HG03575 (cell line): Measurements from ENCODE around the gene KIFAP3.
A peak's percentile ranks its signal among the peaks of the same experiment; 100 is the strongest.

Experiments
- ATAC-seq: cut with Tn5 transposase; IDR thresholded peaks from one replicate; pipeline ENCODE4 v1.9.1; 2021; ENCODE audit not compliant: unreplicated experiment, insufficient number of reproducible peaks, low FRiP score; ENCODE audit errors: extremely low read depth

KIFAP3 gene

DNA sequence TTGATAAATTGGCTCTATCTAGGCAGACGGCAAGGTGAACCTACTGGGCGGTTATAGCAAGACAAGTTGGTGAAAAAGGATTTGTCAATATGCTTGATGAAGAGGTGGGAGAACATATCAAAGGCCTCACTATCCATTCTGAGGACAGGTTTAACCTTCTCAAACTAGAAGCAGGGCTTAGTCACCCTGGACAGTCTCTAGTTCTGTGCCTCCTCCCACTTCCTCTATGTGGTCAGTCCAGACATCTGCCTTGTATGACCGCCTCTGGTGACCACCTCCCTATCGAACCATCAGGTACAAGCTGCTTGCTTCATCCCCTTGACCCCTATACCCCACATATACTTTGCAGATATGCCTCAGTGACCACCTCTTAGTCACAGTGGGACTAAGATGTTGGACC, 178.5 kb downstream of the KIFAP3 start:
- ATAC-seq = no peak

GRCh38 chr1:169894424-169895145, 179.9 kb downstream of the KIFAP3 start:
- ATAC-seq = no peak

DNA sequence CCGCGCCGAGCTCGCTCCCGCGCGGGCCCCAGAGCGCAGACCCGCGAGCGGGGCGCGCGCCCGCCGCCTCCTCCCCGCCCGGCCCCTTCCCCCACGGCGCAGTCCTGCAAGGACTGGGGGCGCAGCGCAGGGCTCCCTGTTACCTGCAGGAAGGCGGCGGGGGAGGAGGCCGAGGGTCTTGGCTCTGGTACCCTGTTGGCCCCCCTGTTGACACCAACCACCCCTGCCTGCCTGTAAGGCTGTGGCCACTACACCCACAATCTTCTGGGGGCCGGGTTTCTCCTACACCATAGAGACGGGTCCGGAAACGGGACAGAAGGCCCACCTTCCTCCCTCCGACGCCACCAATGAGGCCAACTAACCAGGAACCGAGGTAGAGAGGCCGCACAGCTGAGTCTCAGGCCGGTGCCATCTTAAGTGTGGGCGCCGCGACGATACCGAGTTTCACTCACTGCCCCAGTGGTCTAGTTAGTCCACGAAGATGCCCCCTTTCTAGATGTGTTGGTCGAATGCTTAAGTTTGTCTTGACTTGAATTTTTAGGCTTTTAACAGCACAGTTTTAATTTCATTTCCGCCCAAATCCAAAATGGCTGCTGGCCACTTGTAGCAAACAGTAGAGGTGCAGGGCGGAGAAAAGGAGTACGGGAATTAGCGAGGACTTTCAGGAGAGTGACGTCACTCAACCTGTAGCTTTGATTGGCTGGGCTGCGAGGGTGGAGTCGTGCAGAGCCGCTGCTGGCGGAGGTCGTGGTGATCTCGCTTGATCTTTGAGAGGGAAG, 180.7 kb downstream of the KIFAP3 start, which contains the start of gene SCYL3:
TSS of gene SCYL3 (minus strand) at position 252 of the 779 bp plus-strand sequence. CDS start 5,056 bp downstream, outside the sequence.
- peak; percentile 66 for ATAC-seq

GRCh38 chr1:169892927-169893644, 181.4 kb downstream of the KIFAP3 start:
- ATAC-seq = peak; percentile 14

DNA sequence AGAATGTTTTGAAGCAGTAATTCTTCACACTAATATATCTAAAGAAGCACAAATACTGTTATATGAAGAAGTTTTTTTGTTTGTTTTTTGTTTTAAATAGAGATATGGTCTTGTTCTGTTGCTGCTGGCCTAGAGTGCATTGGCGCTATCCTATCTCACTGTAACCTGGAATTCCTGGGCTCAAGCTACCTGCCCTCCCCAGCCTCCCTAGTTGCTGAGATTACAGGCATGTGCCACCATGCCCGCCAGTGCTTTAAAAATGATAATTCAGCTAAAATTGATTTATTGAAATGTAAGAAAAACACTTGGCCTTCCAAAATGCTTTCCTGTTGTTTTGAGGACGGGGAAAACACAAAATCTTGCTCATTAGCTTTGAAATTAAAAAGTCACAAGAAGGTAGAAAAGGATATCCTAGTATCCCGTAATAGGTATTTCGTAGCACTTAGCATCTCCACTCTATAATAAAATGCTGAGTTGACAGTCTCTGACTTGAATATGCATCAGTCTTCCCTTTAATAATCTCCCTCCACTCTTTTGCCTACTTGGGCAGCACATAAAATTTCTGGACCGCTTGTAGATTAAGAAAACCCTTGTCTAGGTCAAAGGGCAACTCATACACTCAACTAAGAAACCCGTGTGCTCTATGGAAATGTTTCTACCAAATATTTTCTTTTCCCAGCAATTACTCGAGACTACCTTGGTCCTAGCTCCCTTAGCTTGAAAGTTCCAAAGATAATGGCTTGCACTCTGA, 182.1 kb downstream of the KIFAP3 start:
- no peak for ATAC-seq

- no peak for ATAC-seq
Observed at GRCh38 chr1:169891539-169891885, 183.0 kb downstream of the KIFAP3 start.

DNA sequence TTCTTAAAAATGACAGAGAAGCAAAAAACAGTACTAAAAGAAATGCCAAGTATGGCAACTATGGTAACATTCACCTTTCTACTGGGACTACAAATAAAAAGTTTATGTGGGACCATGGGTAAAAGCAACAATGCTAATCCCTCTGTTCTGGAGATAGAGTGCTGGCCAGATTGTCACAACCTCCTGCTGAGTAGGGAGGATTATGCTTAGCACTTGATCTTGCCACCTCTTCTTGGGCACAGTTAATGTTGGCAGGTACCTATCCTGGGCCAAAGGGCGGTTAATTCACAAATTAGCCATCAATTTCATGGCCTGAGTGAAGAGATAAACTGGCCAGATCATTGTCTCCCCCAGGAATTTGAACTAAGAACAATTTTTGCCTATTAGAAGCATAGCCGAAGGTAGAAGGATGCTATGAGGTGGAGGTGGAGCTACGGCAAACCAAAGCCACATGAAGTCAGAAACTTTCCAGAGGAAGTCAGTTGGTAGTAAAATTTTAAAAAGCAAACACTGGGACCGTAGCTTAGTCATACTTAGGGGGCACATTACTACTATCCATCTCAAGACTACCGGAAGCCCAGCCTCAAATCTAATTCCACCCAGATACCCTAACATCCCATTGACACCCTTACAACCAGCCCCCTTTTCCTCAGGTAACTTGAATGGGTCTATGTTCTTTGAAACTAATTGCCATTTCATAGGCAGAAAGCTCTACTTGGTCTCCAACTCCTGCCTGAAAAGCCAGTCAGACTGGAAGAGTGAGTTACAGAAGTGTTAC, 183.5 kb downstream of the KIFAP3 start:
- no peak for ATAC-seq

DNA sequence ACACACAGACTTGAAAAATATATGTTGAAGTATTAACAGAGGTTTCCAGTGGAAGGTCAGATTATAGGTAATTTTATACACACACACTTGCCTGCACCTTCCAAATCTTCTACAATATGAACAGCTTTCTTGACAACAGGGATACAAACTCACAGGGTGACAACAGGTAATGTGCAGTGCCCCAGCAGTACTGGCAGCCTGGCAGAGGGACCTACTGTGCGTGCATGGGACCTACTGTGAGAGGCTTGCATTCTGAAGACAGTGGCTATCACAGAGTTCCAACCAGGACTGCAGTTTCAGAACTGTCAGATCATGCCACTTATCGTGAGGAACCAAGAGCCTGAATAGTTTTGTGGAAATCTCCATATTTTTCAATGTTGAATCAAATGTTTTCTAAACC, 184.6 kb downstream of the KIFAP3 start:
- ATAC-seq = no peak

DNA sequence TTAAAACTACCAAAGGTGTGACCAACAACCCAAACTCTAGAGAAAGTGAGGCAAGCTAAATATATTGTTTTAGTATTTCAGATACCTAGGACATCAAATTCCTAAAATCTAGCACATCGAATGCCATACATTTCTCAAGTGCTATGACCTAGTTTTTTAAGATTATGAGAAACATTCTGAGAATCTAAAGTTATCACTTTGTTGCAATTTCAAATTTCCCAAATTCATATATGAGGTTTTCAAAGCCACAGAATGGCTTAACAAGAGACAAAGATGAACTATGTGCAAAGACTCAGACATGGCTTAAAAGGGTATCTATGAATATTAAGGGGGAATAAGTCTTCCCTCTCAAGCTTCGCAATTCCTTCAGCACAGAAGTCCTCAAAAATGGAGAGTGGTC, 187.6 kb downstream of the KIFAP3 start:
- ATAC-seq = no peak

DNA sequence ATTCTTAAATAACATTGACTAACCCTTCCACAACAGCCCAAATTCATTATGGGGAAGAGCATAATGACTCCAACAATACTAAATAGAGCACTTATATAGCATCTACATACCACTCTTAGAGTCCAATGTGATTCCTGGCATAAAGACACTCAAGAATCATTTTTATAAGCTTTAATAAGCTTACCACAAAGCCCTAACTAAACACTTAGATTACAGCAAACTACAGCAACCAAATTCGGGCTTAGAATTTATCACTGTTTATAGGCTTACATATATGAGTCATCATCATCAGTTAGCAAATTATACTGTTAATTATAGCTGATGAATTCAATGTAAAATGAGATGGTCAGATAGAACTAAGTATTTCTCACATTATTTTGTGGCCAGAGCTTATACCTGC, 188.1 kb downstream of the KIFAP3 start:
- ATAC-seq = no peak

GRCh38 chr1:169885207-169885606, 189.3 kb downstream of the KIFAP3 start:
- ATAC-seq = no peak

GRCh38 chr1:169884634-169885033, 189.9 kb downstream of the KIFAP3 start:
- ATAC-seq = no peak

GRCh38 chr1:169882039-169882511, 192.4 kb downstream of the KIFAP3 start:
- ATAC-seq = no peak

- ATAC-seq = no peak
Observed at GRCh38 chr1:169879034-169879840, 195.3 kb downstream of the KIFAP3 start.

DNA sequence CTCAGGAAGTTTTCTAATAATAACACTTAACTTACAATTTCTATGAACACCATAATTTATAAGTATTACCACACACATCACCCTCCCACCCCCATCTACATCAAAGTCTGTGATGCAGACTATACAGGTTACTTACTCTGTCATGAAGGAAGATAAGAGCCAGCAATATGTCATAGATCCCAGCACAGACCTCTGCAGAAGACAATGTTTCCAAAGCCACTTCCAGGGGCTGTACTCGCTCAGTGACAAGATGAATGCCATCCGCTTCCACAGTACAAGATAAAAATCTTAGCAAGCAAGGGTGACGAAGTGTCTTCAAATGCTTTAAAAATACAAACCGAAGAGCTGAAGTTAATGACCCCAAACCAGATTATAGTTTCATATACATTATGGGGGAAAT, 196.0 kb downstream of the KIFAP3 start:
- no peak for ATAC-seq

DNA sequence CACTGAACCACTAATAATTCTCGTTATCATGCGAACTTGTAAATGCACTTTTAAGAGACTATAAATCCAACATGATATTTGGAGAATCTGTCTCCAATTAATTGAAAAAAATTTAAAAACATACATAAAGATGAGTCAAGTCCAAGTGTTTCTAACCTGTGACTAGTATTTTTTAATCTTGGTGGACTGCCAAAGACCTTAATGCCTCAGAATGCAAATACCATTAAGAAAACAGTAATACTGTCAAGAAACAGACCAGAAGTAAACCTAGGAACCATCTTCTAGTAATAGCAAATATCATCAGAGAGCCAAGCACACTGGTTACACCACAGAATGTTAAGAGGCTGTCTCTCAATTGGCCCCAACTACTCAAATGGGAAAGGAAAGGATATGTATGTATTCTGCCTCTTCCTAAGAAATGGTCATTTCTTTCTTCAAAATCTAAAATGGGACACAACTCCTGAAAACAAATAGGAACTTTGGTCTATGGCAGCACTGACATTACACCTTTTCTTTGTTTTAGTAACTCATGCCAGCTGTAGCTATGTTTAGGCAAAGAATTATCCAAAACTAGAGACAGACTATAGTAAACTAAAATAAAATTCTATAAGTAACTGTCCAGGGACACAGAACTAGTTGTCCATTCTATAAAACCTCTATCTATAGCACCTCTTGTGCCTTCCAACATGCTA, 196.5 kb downstream of the KIFAP3 start:
- ATAC-seq = no peak

DNA sequence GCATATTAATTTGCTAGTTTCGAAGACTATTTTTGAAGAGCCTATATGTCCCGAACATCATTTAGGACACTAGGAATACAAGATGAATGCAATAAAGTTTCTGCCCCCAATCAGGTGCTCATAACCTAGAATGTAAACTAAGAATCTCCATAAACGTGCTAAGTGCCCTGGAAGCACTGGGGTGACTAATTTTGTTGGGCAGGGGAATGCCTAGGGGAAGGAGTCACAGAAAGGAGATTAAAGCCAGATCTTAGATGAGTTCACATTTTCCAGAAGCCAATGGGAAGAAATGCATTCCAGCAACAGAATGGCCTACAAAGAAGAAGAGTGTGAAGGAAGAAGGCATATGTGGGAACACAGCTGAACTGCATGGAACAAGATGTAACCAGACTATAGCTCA, 200.3 kb downstream of the KIFAP3 start:
- no peak for ATAC-seq
